ENCODE measurements around the gene FOXJ3. TPM values are rescaled to one million over a fixed set of nuclear protein-coding genes. Genes with fewer than 3 reads are reported as not detected.

FOXJ3 gene
- total and polyA plus RNA-seq, 4 donors: 5.3 to 16.8 (median 12.4) TPM

- TF ChIP-seq, protein P1, sequence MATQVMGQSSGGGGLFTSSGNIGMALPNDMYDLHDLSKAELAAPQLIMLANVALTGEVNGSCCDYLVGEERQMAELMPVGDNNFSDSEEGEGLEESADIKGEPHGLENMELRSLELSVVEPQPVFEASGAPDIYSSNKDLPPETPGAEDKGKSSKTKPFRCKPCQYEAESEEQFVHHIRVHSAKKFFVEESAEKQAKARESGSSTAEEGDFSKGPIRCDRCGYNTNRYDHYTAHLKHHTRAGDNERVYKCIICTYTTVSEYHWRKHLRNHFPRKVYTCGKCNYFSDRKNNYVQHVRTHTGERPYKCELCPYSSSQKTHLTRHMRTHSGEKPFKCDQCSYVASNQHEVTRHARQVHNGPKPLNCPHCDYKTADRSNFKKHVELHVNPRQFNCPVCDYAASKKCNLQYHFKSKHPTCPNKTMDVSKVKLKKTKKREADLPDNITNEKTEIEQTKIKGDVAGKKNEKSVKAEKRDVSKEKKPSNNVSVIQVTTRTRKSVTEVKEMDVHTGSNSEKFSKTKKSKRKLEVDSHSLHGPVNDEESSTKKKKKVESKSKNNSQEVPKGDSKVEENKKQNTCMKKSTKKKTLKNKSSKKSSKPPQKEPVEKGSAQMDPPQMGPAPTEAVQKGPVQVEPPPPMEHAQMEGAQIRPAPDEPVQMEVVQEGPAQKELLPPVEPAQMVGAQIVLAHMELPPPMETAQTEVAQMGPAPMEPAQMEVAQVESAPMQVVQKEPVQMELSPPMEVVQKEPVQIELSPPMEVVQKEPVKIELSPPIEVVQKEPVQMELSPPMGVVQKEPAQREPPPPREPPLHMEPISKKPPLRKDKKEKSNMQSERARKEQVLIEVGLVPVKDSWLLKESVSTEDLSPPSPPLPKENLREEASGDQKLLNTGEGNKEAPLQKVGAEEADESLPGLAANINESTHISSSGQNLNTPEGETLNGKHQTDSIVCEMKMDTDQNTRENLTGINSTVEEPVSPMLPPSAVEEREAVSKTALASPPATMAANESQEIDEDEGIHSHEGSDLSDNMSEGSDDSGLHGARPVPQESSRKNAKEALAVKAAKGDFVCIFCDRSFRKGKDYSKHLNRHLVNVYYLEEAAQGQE (IDR thresholded peaks at IDR 0.05): no peak
- TF ChIP-seq HNF4G (IDR thresholded peaks at IDR 0.05) (no peak), TAF1 (conservative IDR thresholded peaks at IDR 0.05) (no peak), RXRA (IDR thresholded peaks at IDR 0.05) (no peak), EGR1 (IDR thresholded peaks at IDR 0.05; ENCODE audit: low read depth in 2 of 2) (no peak)
Observed at GRCh38 chr1:42228938-42229337, 106.1 kb downstream of the FOXJ3 start (continued).

GRCh38 chr1:42223036-42223435 lies 112.0 kb downstream of the FOXJ3 start:
- 99% methylated on average over 1 of the region's 1 CpG for WGBS
- no peak overlapping the region for H3K9ac ChIP-seq (ENCODE audit: low read depth in 1 of 2, low read length in 2 of 2)
- H3K4me3 ChIP-seq (ENCODE audit: low read depth in 1 of 3, low read length in 3 of 3): no peak overlapping the region
- TF ChIP-seq, protein P1 (IDR thresholded peaks at IDR 0.05): no peak
- DNase-seq (ENCODE audit: low spot score): no peak
- peaks cover 0 to 1% (median 0%) of the 10 kb centered on the region in 4 donors for H3K36me3 ChIP-seq (ENCODE audit: control insufficient read depth in 4 of 4, insufficient read depth in 3 of 4, low read depth in 1 of 4, low read length in 3 of 4)
- H3K9me3 ChIP-seq (ENCODE audit: control insufficient read depth in 4 of 4, low read length in 3 of 4): no peaks in the 10 kb centered on the region
- peaks cover 3 to 10% (median 4%) of the 10 kb centered on the region in 4 donors for H3K4me1 ChIP-seq (ENCODE audit: control insufficient read depth in 4 of 4, insufficient read depth in 4 of 4, low read length in 3 of 4)
- H3K27ac ChIP-seq (ENCODE audit: low read depth in 1 of 2, low read length in 2 of 2): no peak overlapping the region
- no peaks in the 10 kb centered on the region for H3K27me3 ChIP-seq (ENCODE audit: control insufficient read depth in 4 of 4, insufficient read depth in 4 of 4, low read length in 3 of 4)

GRCh38 chr1:42221952-42222606 lies 113.0 kb downstream of the FOXJ3 start:
- Histone ChIP-seq H3K27me3 (ENCODE audit: control insufficient read depth in 4 of 4, insufficient read depth in 4 of 4, low read length in 3 of 4) (no peaks in the 10 kb centered on the region), H3K9ac (ENCODE audit: low read depth in 1 of 2, low read length in 2 of 2) (no peak overlapping the region), H3K27ac (ENCODE audit: low read depth in 1 of 2, low read length in 2 of 2) (no peak overlapping the region), H3K4me1 (ENCODE audit: control insufficient read depth in 4 of 4, insufficient read depth in 4 of 4, low read length in 3 of 4) (peaks cover 3 to 10% (median 4%) of the 10 kb centered on the region in 4 donors), H3K9me3 (ENCODE audit: control insufficient read depth in 4 of 4, low read length in 3 of 4) (no peaks in the 10 kb centered on the region), H3K36me3 (ENCODE audit: control insufficient read depth in 4 of 4, insufficient read depth in 3 of 4, low read depth in 1 of 4, low read length in 3 of 4) (peaks cover 0 to 1% (median 0%) of the 10 kb centered on the region in 4 donors), H3K4me3 (ENCODE audit: low read depth in 1 of 3, low read length in 3 of 3) (no peak overlapping the region)
- 97% methylated on average over 2 of the region's 2 CpGs for WGBS
- no peak for TF ChIP-seq YY1 (IDR thresholded peaks at IDR 0.05)
- no peak for DNase-seq (ENCODE audit: low spot score)

DNA sequence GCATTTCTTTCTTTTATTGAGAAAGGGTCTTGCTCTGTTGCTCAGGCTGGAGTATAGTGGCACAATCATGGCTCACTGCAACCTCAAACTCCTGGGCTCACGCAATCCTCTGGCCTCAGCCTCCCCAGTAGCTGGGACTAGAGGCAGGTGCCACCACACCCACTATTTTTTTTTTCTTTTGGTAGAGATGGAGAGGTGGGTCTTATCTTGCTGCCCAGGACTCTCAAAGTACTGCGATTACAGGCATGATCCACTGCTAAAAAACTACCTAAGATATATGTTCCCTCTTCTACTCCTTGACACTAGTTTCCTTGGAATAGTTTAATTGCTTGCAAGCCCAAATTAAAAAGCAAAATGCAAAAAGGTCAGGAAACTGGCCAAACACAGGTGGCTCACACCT lies 113.6 kb downstream of the FOXJ3 start:
- H3K27me3 ChIP-seq (ENCODE audit: control insufficient read depth in 4 of 4, insufficient read depth in 4 of 4, low read length in 3 of 4): no peaks in the 10 kb centered on the region
- peaks cover 3 to 10% (median 4%) of the 10 kb centered on the region in 4 donors for H3K4me1 ChIP-seq (ENCODE audit: control insufficient read depth in 4 of 4, insufficient read depth in 4 of 4, low read length in 3 of 4)
- 99% methylated on average over 2 of the region's 2 CpGs for WGBS
- H3K27ac ChIP-seq (ENCODE audit: low read depth in 1 of 2, low read length in 2 of 2): no peak overlapping the region
- no peak overlapping the region for H3K9ac ChIP-seq (ENCODE audit: low read depth in 1 of 2, low read length in 2 of 2)
- no peaks in the 10 kb centered on the region for H3K9me3 ChIP-seq (ENCODE audit: control insufficient read depth in 4 of 4, low read length in 3 of 4)
- peaks cover 0 to 1% (median 0%) of the 10 kb centered on the region in 4 donors for H3K36me3 ChIP-seq (ENCODE audit: control insufficient read depth in 4 of 4, insufficient read depth in 3 of 4, low read depth in 1 of 4, low read length in 3 of 4)
- no peak for DNase-seq (ENCODE audit: low spot score)
- no peak overlapping the region for H3K4me3 ChIP-seq (ENCODE audit: low read depth in 1 of 3, low read length in 3 of 3)
- TF ChIP-seq NR2F2 (IDR thresholded peaks at IDR 0.05) (no peak), YY1 (IDR thresholded peaks at IDR 0.05) (no peak), RAD21 (IDR thresholded peaks at IDR 0.05) (no peak), EGR1 (IDR thresholded peaks at IDR 0.05; ENCODE audit: low read depth in 2 of 2) (no peak), RXRA (IDR thresholded peaks at IDR 0.05) (no peak), JUND (IDR thresholded peaks at IDR 0.05) (no peak), HNF4G (IDR thresholded peaks at IDR 0.05) (no peak)
- TF ChIP-seq, protein P1 (IDR thresholded peaks at IDR 0.05): no peak
